Memory B cell (primary cell): ENCODE results near the gene TTYH2.

Source experiments
- ATAC-seq: fragments of 150-1000 bp; cut with Tn5 transposase; 2 replicates; pipeline ENCODE4 v1.10.0; 2021; ENCODE audit warnings: low read depth, mild to moderate bottlenecking, moderate library complexity
- DNase-seq, 2 donors: peaks; one replicate each; pipeline ENCODE4 v3.0.0; 2022; ENCODE audit warnings: low spot score in 2 of 2
- H3K27ac Mint-ChIP-seq: one replicate; pipeline ENCODE4 v1.8.0; 2022; ENCODE audit warnings: mild to moderate bottlenecking, moderate library complexity, mixed read lengths
- H3K27me3 Mint-ChIP-seq: one replicate; pipeline ENCODE4 v1.8.0; 2022; ENCODE audit warnings: mixed read lengths
- H3K36me3 Mint-ChIP-seq: one replicate; pipeline ENCODE4 v1.8.0; 2022; ENCODE audit warnings: mild to moderate bottlenecking, mixed read lengths
- H3K4me1 Mint-ChIP-seq: one replicate; pipeline ENCODE4 v1.8.0; 2022; ENCODE audit warnings: mixed read lengths
- H3K4me3 Mint-ChIP-seq: one replicate; pipeline ENCODE4 v1.8.0; 2022; ENCODE audit warnings: mild to moderate bottlenecking, moderate library complexity, mixed read lengths
- H3K9me3 Mint-ChIP-seq: one replicate; pipeline ENCODE4 v1.8.0; 2022; ENCODE audit warnings: mixed read lengths

The TTYH2 gene

DNA sequence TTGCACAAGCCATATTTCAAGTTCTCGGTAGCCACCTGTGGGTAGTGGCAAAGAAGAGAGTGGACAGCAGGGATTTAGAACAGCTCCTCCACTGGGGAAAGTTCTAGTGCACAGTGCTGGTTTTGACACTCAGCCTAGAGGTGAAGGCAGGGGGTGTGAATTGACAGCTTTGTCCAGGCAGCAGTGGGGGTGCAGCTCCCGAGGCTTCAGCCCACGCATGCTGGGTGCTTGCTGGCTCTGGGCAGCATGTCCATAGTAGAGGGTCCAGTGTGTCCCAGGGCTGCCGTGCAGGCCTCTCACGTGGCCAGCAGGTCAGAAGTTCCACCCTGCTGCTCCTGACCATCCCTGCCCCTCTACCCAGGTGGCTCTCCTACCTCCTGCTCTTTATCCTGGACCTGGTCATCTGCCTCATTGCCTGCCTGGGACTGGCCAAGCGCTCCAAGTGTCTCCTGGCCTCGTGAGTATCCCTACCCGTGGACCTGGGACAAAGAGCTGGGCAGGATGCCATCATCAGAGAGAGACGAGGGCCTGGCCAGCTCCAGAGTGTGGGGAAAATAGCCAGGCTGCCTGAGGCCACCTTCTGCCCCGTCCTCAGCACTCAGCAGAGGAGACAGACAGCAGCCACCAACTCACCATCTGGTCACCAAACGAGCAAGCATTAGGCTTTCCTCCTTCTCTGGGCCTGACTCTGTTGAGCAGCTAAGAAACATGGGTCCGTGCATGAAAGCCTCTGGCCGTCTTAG, 29.8 kb downstream of the TTYH2 start:
- peaks cover 4% of the 10 kb centered on the region for H3K36me3 Mint-ChIP-seq
- no peak overlapping the region for H3K4me3 Mint-ChIP-seq
- ATAC-seq (no peak), DNase-seq (no peak)
- no peaks in the 10 kb centered on the region for H3K4me1 Mint-ChIP-seq
- no peaks in the 10 kb centered on the region for H3K9me3 Mint-ChIP-seq
- peaks cover 2% of the 10 kb centered on the region for H3K27me3 Mint-ChIP-seq
- no peak overlapping the region for H3K27ac Mint-ChIP-seq

GRCh38 chr17:74244128-74244527, 30.8 kb downstream of the TTYH2 start:
- no peaks in the 10 kb centered on the region for H3K9me3 Mint-ChIP-seq

DNA sequence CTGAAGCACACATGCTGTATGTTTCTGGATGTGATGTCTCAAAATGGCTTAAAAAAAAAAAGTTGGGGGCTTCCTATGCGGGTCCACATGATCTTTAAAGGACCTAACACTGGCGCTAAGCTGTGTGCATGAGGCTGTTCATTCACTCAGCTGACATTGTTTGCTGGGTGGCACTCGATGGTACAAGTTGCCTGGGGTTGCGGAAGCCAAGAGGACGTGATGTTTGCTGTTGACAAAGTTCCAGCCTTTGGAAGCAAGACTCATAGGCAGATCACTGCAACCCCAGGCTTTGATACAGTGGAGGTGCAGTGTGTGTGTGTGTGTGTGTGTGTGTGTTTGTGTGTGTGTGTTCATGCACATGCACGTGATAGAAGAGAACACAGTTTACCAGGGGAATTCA, 31.2 kb downstream of the TTYH2 start:
- Mint-ChIP-seq H3K9me3 (no peaks in the 10 kb centered on the region), H3K27me3 (peaks cover 2% of the 10 kb centered on the region)
- no peak for ATAC-seq

More at GRCh38 chr17:74244128-74244527, 30.8 kb downstream of the TTYH2 start:
- Mint-ChIP-seq H3K36me3 (peaks cover 4% of the 10 kb centered on the region), H3K4me1 (no peaks in the 10 kb centered on the region), H3K27ac (no peak overlapping the region), H3K27me3 (peaks cover 2% of the 10 kb centered on the region), H3K4me3 (no peak overlapping the region)
- DNase-seq (no peak), ATAC-seq (no peak)

GRCh38 chr17:74245145-74245831, 31.9 kb downstream of the TTYH2 start:
- Mint-ChIP-seq H3K4me3 (no peak overlapping the region), H3K27ac (no peak overlapping the region), H3K36me3 (peaks cover 4% of the 10 kb centered on the region), H3K27me3 (peaks cover 2% of the 10 kb centered on the region), H3K4me1 (no peaks in the 10 kb centered on the region), H3K9me3 (no peaks in the 10 kb centered on the region)
- ATAC-seq (no peak), DNase-seq (no peak)

More for the DNA sequence above, 31.2 kb downstream of the TTYH2 start:
- no peak for DNase-seq
- Mint-ChIP-seq H3K36me3 (peaks cover 4% of the 10 kb centered on the region), H3K4me3 (no peak overlapping the region), H3K27ac (no peak overlapping the region), H3K4me1 (no peaks in the 10 kb centered on the region)

DNA sequence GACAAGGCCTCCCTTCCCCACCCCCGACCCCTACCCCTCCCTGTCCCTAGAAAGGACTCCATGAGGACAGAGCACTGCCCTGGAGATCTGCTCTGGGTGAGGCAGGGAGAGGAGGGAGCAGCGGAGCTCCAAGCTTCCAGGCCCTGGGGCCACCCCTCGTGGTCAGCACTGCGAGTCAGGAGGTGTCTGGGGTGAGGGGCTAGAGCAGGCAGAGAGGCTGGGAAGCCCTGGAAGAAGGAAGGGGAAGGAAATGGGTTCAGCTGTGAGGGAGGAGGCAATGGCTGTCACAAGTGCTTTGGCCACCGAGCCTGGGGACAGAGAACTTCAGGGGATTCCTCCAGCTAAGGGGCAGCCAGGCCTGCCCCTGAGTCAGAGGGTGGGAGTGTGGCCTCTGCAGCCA, 32.5 kb downstream of the TTYH2 start:
- peaks cover under 1% of the 10 kb centered on the region for H3K4me1 Mint-ChIP-seq
- H3K36me3 Mint-ChIP-seq: peaks cover 4% of the 10 kb centered on the region
- H3K9me3 Mint-ChIP-seq: no peaks in the 10 kb centered on the region
- H3K27me3 Mint-ChIP-seq: peaks cover 3% of the 10 kb centered on the region
- no peak overlapping the region for H3K27ac Mint-ChIP-seq
- no peak for DNase-seq
- no peak overlapping the region for H3K4me3 Mint-ChIP-seq
- ATAC-seq: no peak

DNA sequence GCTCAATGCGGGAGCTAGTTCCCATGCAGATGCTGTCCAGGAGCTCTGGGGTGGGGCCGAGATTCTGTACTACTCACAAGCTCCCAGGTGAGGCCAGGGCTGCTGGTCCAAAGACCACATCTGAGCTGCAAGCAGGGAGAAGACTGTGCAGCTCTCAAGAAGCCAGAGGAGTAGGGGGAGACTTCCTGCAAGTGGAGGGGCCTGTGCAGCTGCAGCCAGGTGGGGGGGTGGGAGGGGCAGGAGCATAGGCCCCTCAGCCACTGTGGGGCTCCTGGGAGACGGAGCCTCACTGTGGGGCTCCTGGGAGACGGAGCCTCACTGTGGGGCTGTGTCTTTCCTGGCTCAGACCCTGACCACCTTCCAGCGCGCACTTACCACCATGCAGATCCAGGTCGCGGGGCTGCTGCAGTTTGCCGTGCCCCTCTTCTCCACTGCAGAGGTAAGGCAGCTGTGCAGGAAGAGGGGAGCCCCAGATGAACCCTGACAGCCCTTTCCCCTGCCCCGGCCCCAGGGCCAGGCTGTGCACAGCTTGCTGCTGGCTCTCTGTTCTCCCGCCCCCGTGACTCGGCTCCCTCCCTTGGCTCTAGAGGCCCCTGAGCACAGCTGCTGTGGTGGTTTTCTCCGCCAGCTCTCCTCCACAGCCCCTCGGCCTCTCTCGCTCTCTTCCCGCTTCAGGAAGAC, 36.4 kb downstream of the TTYH2 start:
- Mint-ChIP-seq H3K4me3 (no peak overlapping the region), H3K27me3 (peaks cover 5% of the 10 kb centered on the region), H3K9me3 (no peaks in the 10 kb centered on the region), H3K4me1 (peaks cover 3% of the 10 kb centered on the region), H3K27ac (no peak overlapping the region), H3K36me3 (peaks cover 4% of the 10 kb centered on the region)
- DNase-seq (no peak), ATAC-seq (no peak)

DNA sequence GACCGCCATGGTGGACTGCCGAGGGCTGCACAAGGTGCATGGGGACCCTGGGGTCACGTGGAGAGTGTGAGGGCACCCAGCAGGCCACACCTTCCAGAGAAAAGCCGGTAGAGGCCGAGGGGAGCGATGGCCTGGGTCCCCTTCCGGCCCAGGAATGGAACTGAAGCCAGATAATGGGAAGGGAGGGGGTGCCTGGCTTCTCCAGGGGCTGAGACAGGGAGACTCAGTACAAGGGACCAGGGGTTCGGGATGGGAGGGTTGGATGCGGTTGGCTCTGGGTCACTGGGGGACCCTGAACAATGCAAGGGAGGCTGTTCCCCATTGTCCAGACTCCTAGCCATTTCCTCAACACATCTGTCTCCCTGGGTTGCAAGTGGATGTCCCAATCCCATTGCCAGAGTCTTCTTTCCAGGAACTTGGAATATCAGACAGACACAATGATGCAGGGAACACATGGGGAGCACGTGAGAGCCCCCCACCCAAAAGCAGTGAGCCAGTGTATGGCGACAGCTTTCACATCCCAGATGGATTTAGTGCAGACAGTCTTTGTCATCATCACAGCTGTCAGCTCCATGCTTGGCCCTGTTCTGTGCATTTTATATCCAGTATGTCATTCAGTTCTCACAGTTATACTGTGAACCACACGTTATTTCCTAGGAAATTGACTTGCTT, 37.1 kb downstream of the TTYH2 start:
- Mint-ChIP-seq H3K27ac (no peak overlapping the region), H3K9me3 (no peaks in the 10 kb centered on the region), H3K4me3 (no peak overlapping the region), H3K27me3 (peaks cover 5% of the 10 kb centered on the region), H3K36me3 (peaks cover 4% of the 10 kb centered on the region), H3K4me1 (peaks cover 3% of the 10 kb centered on the region)
- DNase-seq (no peak), ATAC-seq (no peak)

DNA sequence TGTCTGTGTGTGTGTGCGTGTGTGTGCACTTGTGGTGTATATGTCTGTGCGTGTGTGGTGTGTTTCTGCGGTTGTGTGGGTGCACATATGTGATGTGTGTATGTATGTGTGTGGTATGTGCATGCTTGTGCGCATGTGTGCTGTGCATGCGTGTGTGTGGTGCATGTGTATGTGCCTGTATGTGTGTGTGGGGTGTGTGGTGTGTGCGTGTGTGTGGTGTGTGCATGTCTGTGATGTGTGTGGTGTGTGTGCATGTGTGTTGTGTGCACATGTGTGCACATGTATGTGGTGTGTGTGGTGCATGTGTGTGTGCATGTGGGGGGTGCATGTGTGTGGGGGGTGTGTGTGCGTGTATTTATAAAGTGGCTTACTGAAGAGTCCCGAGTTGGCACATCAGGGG, 37.7 kb downstream of the TTYH2 start:
- Mint-ChIP-seq H3K4me1 (peaks cover 3% of the 10 kb centered on the region), H3K27me3 (peaks cover 5% of the 10 kb centered on the region), H3K27ac (no peak overlapping the region), H3K9me3 (no peaks in the 10 kb centered on the region), H3K4me3 (no peak overlapping the region), H3K36me3 (peaks cover 4% of the 10 kb centered on the region)
- DNase-seq (no peak), ATAC-seq (no peak)

DNA sequence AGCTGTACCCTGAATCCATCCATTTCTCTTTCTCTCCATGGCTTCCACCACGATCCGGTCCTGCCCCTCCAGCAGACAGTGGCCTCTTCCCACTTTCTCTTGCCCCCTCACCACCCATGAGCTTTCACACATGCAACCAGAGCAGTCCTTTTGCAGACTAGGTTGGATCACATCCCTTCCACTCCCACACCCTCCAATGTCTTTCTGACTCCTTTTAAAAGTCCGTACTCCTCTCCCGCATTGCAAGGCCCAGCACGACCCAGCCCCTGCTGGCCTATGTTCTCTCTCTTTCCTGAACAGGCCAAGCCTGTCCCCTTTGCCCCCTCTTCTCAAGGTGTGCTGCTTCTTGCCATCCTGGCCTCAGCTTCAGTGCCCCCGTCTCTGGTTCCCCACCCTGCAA, 38.2 kb downstream of the TTYH2 start:
- Mint-ChIP-seq H3K36me3 (peaks cover 2% of the 10 kb centered on the region), H3K27me3 (peaks cover 4% of the 10 kb centered on the region), H3K4me1 (peaks cover 3% of the 10 kb centered on the region), H3K9me3 (no peaks in the 10 kb centered on the region), H3K27ac (no peak overlapping the region), H3K4me3 (no peak overlapping the region)
- DNase-seq: no peak
- ATAC-seq: no peak

GRCh38 chr17:74252211-74252610, 38.8 kb downstream of the TTYH2 start:
- no peak overlapping the region for H3K4me3 Mint-ChIP-seq
- no peak overlapping the region for H3K27ac Mint-ChIP-seq

DNA sequence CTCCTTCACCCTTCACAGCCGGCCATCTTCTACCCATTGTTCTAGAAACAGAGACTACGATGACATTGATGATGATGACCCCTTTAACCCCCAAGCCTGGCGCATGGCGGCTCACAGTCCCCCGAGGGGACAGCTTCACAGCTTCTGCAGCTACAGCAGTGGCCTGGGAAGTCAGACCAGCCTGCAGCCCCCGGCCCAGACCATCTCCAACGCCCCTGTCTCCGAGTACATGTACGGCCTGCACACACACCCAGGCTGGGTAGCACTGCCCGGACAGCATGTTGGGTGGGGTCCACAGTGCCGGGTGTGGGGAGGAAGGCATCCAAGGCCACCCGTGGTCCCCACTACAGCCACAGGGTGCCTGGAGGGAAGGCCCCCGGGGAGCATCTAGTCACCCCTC, 39.7 kb downstream of the TTYH2 start:
- H3K27ac Mint-ChIP-seq: no peak overlapping the region
- H3K27me3 Mint-ChIP-seq: peaks cover 3% of the 10 kb centered on the region
- DNase-seq (no peak), ATAC-seq (no peak)
- no peaks in the 10 kb centered on the region for H3K9me3 Mint-ChIP-seq
- peaks cover 3% of the 10 kb centered on the region for H3K4me1 Mint-ChIP-seq
- H3K4me3 Mint-ChIP-seq: no peak overlapping the region
- H3K36me3 Mint-ChIP-seq: no peaks in the 10 kb centered on the region

More at GRCh38 chr17:74252211-74252610, 38.8 kb downstream of the TTYH2 start:
- peaks cover 3% of the 10 kb centered on the region for H3K27me3 Mint-ChIP-seq
- no peaks in the 10 kb centered on the region for H3K36me3 Mint-ChIP-seq
- DNase-seq (no peak), ATAC-seq (no peak)
- peaks cover 3% of the 10 kb centered on the region for H3K4me1 Mint-ChIP-seq
- H3K9me3 Mint-ChIP-seq: no peaks in the 10 kb centered on the region

DNA sequence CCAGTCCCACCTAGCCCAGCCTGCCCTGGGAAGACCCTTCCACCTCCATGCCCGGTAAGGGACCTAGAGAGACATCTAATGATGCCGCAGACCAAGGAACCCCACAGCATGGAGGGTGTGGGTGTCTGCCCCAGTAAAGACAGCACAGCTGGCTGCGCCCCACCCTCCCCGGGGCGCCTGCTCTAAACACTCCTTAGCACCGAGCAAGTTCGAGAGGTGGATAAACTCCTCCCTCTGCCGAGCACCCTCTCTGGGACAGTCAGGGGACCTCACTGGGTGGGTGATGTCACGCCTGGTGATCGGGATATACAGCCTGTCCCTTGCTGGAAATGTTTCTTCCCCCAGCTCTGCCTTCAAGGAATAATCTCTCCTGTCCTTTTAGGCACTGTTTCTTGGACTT, 43.9 kb downstream of the TTYH2 start:
- H3K27ac Mint-ChIP-seq: no peak overlapping the region
- no peaks in the 10 kb centered on the region for H3K4me1 Mint-ChIP-seq
- H3K27me3 Mint-ChIP-seq: no peaks in the 10 kb centered on the region
- H3K4me3 Mint-ChIP-seq: no peak overlapping the region
- H3K36me3 Mint-ChIP-seq: no peaks in the 10 kb centered on the region
- no peak for DNase-seq
- H3K9me3 Mint-ChIP-seq: no peaks in the 10 kb centered on the region
- no peak for ATAC-seq

DNA sequence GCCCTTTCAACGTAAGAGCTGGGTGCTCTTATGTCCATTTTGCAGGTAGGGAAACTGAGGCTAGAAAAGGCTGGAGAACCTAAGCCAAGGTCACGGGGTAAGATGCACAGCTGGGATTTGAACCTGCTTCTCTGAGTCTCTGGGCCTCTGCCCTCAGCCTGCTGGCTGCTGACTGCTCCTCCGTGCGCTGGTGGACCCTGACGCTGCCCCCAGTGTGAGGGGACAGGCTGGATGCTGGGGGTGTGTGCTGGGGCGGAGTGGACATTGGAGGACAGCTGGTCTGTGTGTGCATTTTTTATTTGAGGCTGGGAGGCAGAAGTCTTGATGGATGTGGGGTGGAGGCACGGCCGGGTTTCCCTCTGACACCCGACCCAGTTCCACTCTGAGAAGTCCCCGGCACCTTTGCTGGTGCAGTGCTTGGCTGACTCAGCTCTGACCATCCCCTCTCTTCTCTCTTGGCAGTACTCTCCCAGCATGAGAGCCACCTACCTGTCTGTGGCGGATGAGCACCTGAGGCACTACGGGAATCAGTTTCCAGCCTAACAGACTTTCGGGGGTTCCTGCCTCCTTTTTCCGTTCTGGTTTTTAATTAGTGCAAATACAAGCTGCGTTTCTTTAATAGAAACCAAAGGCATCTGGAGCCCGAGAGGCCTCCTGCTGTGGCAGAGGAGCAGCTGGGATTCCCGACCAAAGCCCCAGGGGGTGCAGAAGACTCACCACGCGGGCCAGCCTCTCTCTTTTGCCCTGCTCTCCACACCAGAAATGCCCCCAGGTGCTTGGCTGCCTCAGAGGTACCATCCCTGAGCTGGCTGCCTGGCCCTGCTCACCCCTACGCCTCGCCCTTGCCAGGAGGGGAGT, 46.5 kb downstream of the TTYH2 start:
- H3K27ac Mint-ChIP-seq: no peak overlapping the region
- no peak for DNase-seq

More for the DNA sequence above, 46.5 kb downstream of the TTYH2 start:
- H3K4me3 Mint-ChIP-seq: no peak overlapping the region
- no peaks in the 10 kb centered on the region for H3K9me3 Mint-ChIP-seq
- H3K36me3 Mint-ChIP-seq: no peaks in the 10 kb centered on the region
- H3K27me3 Mint-ChIP-seq: no peaks in the 10 kb centered on the region
- ATAC-seq: no peak
- no peaks in the 10 kb centered on the region for H3K4me1 Mint-ChIP-seq
